ENCODE measurements around the gene AJM1.

DNA sequence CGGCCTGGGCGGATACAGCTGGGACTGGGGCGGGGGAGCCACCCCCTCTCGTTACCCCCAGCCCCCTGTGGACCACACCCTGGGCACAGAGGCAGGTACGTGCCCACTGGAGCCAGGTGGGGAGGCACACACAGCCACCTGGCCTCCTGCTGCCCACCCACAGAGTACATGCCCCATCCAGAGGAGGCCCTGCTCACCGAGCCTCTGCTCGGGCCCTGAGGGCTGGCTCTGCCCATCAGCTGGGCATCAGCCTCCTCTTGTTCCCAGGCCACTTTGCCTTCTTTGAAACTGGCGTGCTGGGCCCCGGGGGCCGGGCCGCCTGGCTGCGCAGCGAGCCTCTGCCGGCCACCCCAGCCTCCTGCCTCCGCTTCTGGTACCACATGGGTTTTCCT is 16.2 kb downstream of the AJM1 start:
- TF ChIP-seq, protein P1, sequence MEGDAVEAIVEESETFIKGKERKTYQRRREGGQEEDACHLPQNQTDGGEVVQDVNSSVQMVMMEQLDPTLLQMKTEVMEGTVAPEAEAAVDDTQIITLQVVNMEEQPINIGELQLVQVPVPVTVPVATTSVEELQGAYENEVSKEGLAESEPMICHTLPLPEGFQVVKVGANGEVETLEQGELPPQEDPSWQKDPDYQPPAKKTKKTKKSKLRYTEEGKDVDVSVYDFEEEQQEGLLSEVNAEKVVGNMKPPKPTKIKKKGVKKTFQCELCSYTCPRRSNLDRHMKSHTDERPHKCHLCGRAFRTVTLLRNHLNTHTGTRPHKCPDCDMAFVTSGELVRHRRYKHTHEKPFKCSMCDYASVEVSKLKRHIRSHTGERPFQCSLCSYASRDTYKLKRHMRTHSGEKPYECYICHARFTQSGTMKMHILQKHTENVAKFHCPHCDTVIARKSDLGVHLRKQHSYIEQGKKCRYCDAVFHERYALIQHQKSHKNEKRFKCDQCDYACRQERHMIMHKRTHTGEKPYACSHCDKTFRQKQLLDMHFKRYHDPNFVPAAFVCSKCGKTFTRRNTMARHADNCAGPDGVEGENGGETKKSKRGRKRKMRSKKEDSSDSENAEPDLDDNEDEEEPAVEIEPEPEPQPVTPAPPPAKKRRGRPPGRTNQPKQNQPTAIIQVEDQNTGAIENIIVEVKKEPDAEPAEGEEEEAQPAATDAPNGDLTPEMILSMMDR (IDR thresholded peaks at IDR 0.05), result no peak
- no peak for TF ChIP-seq POLR2A (IDR thresholded peaks at IDR 0.05)

Data from esophagus squamous epithelium (tissue), 4 donors.